Right renal cortex interstitium (tissue), 3 donors: Measurements from ENCODE around the gene PCED1A. TPM values are rescaled to one million over a fixed set of nuclear protein-coding genes. Genes with fewer than 3 reads are reported as not detected.
A peak's percentile ranks its signal among the peaks of the same experiment; 100 is the strongest.

Source experiments
- DNase-seq, 3 donors: peaks; one replicate each; pipeline ENCODE4 v3.0.0-alpha.2; 2013; ENCODE audit warnings: low read depth in 3 of 3, low spot score in 2 of 3
- polyA plus RNA-seq, 3 donors: library from polyadenylated mRNA; unstranded; fragments of 120-200 nt; gene quantifications; one replicate each; pipeline ENCODE4 v1.2.1, GENCODE V29; 2013; ENCODE audit not compliant: insufficient read length in 3 of 3

Gene PCED1A
- polyA plus RNA-seq, 3 donors = 52.1 to 59.9 (median 52.4) TPM

- DNase-seq = no peak
Measured at GRCh38 chr20:2867081-2867864, 26.8 kb upstream of the PCED1A start.

GRCh38 chr20:2866236-2866635 lies 25.8 kb upstream of the PCED1A start:
- DNase-seq = no peak

GRCh38 chr20:2865630-2866029 lies 25.2 kb upstream of the PCED1A start:
- DNase-seq = no peak

GRCh38 chr20:2865101-2865500 lies 24.6 kb upstream of the PCED1A start:
- DNase-seq = no peak

- DNase-seq = no peak
Measured at GRCh38 chr20:2864626-2865025, 24.2 kb upstream of the PCED1A start.

GRCh38 chr20:2859330-2860121 lies 19.1 kb upstream of the PCED1A start:
- no peak for DNase-seq

- no peak for DNase-seq
Measured at GRCh38 chr20:2858591-2858990, 18.1 kb upstream of the PCED1A start.

- no peak for DNase-seq
Measured at GRCh38 chr20:2851086-2851485, 10.6 kb upstream of the PCED1A start.

GRCh38 chr20:2849529-2849928 lies 9.1 kb upstream of the PCED1A start:
- no peak for DNase-seq

GRCh38 chr20:2847802-2848201 lies 7.3 kb upstream of the PCED1A start:
- DNase-seq = no peak

- DNase-seq = no peak
Measured at GRCh38 chr20:2846698-2847097, 6.2 kb upstream of the PCED1A start.

- DNase-seq = no peak
Measured at GRCh38 chr20:2845607-2846006, 5.2 kb upstream of the PCED1A start.

GRCh38 chr20:2840967-2841531 lies 594 bp upstream of the PCED1A start:
- peak in 1 of 3 donors; percentile 13 for DNase-seq

GRCh38 chr20:2839732-2840137 lies 720 bp downstream of the PCED1A start:
- DNase-seq = no peak

GRCh38 chr20:2838847-2839671 lies 1.4 kb downstream of the PCED1A start:
- no peak for DNase-seq

- DNase-seq = no peak
Measured at GRCh38 chr20:2838170-2838797, 2.2 kb downstream of the PCED1A start.

GRCh38 chr20:2837221-2837960 lies 3.1 kb downstream of the PCED1A start:
- DNase-seq = no peak

GRCh38 chr20:2836035-2836434 lies 4.4 kb downstream of the PCED1A start:
- no peak for DNase-seq

- no peak for DNase-seq
Measured at GRCh38 chr20:2835331-2835796, 5.1 kb downstream of the PCED1A start.
